ENCODE measurements around the gene BOD1. TPM values are rescaled to one million over a fixed set of nuclear protein-coding genes. Genes with fewer than 3 reads are reported as not detected.

BOD1 gene
- polyA plus RNA-seq, 3 donors = 124 to 132 (median 130) TPM

- peak in 1 of 3 donors; percentile 6 for DNase-seq (ENCODE audit: low read depth in 3 of 3, low spot score in 2 of 3)
Measured at GRCh38 chr5:173581408-173582215, 34.8 kb downstream of the BOD1 start.

GRCh38 chr5:173578947-173579615 is 37.4 kb downstream of the BOD1 start:
- no peak for DNase-seq (ENCODE audit: low read depth in 3 of 3, low spot score in 2 of 3)

- DNase-seq (ENCODE audit: low read depth in 3 of 3, low spot score in 2 of 3) = no peak
Measured at GRCh38 chr5:173577817-173578216, 38.6 kb downstream of the BOD1 start.

GRCh38 chr5:173577166-173577565 is 39.3 kb downstream of the BOD1 start:
- DNase-seq (ENCODE audit: low read depth in 3 of 3, low spot score in 2 of 3) = no peak

GRCh38 chr5:173575985-173576384 is 40.5 kb downstream of the BOD1 start:
- no peak for DNase-seq (ENCODE audit: low read depth in 3 of 3, low spot score in 2 of 3)

- no peak for DNase-seq (ENCODE audit: low read depth in 3 of 3, low spot score in 2 of 3)
Measured at GRCh38 chr5:173574983-173575382, 41.5 kb downstream of the BOD1 start.

- peak; percentile 26 to 39 (median 27) for DNase-seq (ENCODE audit: low read depth in 3 of 3, low spot score in 2 of 3)
Measured at GRCh38 chr5:173573126-173573960, 43.1 kb downstream of the BOD1 start.

GRCh38 chr5:173572431-173573125 is 43.9 kb downstream of the BOD1 start:
- no peak for DNase-seq (ENCODE audit: low read depth in 3 of 3, low spot score in 2 of 3)

- DNase-seq (ENCODE audit: low read depth in 3 of 3, low spot score in 2 of 3) = no peak
Measured at GRCh38 chr5:173570321-173571090, 45.9 kb downstream of the BOD1 start.

GRCh38 chr5:173568703-173569102 is 47.7 kb downstream of the BOD1 start:
- DNase-seq (ENCODE audit: low read depth in 3 of 3, low spot score in 2 of 3) = no peak

GRCh38 chr5:173568128-173568527 is 48.3 kb downstream of the BOD1 start:
- DNase-seq (ENCODE audit: low read depth in 3 of 3, low spot score in 2 of 3) = no peak

- DNase-seq (ENCODE audit: low read depth in 3 of 3, low spot score in 2 of 3) = no peak
Measured at GRCh38 chr5:173567548-173567947, 48.9 kb downstream of the BOD1 start.

- no peak for DNase-seq (ENCODE audit: low read depth in 3 of 3, low spot score in 2 of 3)
Measured at GRCh38 chr5:173565491-173566072, 50.9 kb downstream of the BOD1 start.

- no peak for DNase-seq (ENCODE audit: low read depth in 3 of 3, low spot score in 2 of 3)
Measured at GRCh38 chr5:173564106-173564505, 52.3 kb downstream of the BOD1 start.

- no peak for DNase-seq (ENCODE audit: low read depth in 3 of 3, low spot score in 2 of 3)
Measured at GRCh38 chr5:173563246-173563645, 53.2 kb downstream of the BOD1 start.

- no peak for DNase-seq (ENCODE audit: low read depth in 3 of 3, low spot score in 2 of 3)
Measured at GRCh38 chr5:173562451-173562850, 54.0 kb downstream of the BOD1 start.

Measured in right renal cortex interstitium (tissue), 3 donors.